HepG2 (cell line): Measurements from ENCODE around the gene LTB4R2. TPM values are rescaled to one million over a fixed set of nuclear protein-coding genes. Genes with fewer than 3 reads are reported as not detected.

Experiments used
- CSRNP2 ChIP-seq: sonication (generic); formaldehyde crosslinking; conservative IDR thresholded peaks from 2 replicates; pipeline ENCODE4 v1.8.0; 2022; ENCODE audit warnings: low read depth, missing genetic modification reagents
- NCOA2 ChIP-seq: sonication (generic); formaldehyde crosslinking; IDR thresholded peaks from 2 replicates; pipeline ENCODE4 v1.8.0; 2022; ENCODE audit warnings: inconsistent platforms
- POLR2AphosphoS2 ChIP-seq: IDR thresholded peaks from 2 replicates; pipeline ENCODE4 v1.6.1; 2011; ENCODE audit warnings: low read depth, low read length, improper control_type of control experiment
- TBX2 ChIP-seq: sonication (generic); formaldehyde crosslinking; IDR thresholded peaks from 2 replicates; pipeline ENCODE4 v1.5.0; 2020; ENCODE audit warnings: missing genetic modification reagents, mild to moderate bottlenecking, borderline replicate concordance
- TRIM24 ChIP-seq: sonication (generic); formaldehyde crosslinking; IDR thresholded peaks from 2 replicates; pipeline ENCODE4 v1.8.0; 2022; ENCODE audit warnings: mild to moderate bottlenecking, missing genetic modification reagents
- ZNF10 ChIP-seq: sonication (generic); formaldehyde crosslinking; IDR thresholded peaks from 2 replicates; pipeline ENCODE4 v1.4.0; 2020; ENCODE audit warnings: mild to moderate bottlenecking, low read depth, missing genetic modification reagents, borderline replicate concordance
- ZNF142 ChIP-seq: sonication (generic); formaldehyde crosslinking; IDR thresholded peaks from 2 replicates; pipeline ENCODE4 v1.4.0; 2020; ENCODE audit warnings: missing genetic modification reagents
- ZNF512B ChIP-seq: sonication (generic); formaldehyde crosslinking; IDR thresholded peaks from 2 replicates; pipeline ENCODE4 v1.5.1; 2020; ENCODE audit warnings: missing genetic modification reagents, mild to moderate bottlenecking, borderline replicate concordance
- polyA plus RNA-seq, 8 experiments: library from polyadenylated mRNA; depleted of rRNA in 3 of 8; stranded (reverse) in 7 of 8; unstranded in 1 of 8; fragments of >200 nt; fragmentation: Illumina TruSeq in 4 of 8; extraction: Trizol in 4 of 8; gene quantifications; 2 replicates each; pipeline versions ENCODE4 v1.2.1 to v1.2.3, GENCODE V29; 2011 to 2016; ENCODE audit warnings: low read depth in 4 of 8, missing spikeins in 1 of 8, mixed read lengths in 1 of 8; ENCODE audit not compliant: insufficient read depth in 1 of 8
- total RNA-seq, 5 experiments: library from RNA; depleted of rRNA; stranded (reverse); fragments of >200 nt; fragmentation: Illumina TruSeq; extraction: Trizol; gene quantifications; 2 replicates each; pipeline ENCODE4 v1.2.3, GENCODE V29; 2016; ENCODE audit warnings: low read depth in 1 of 5

Gene LTB4R2
- total and polyA plus RNA-seq, 2 of the 13 experiments (the other 11 are each of a cell fraction or from before 2014, with no cell fraction given) = 3.9 to 6.9 TPM

GRCh38 chr14:24331731-24332267, 21.9 kb downstream of the LTB4R2 start (continued):
- TF ChIP-seq ZNF142 = peak; percentile 61; the same call in 1 of the 2 replicates
- peak; percentile 75; the same call in 1 of the 2 replicates for TF ChIP-seq ZNF10 (CRISPR knock-in tag)
- TF ChIP-seq ZNF512B = no peak
- TF ChIP-seq TRIM24 = peak; percentile 66; the same call in 1 of the 2 replicates
- no peak for TF ChIP-seq TBX2
- no peak for TF ChIP-seq NCOA2 (CRISPR knock-in tag)
- TF ChIP-seq CSRNP2 (CRISPR knock-in tag) = no peak
- TF ChIP-seq POLR2AphosphoS2 = no peak
